OCI-LY1 (cell line): Measurements from ENCODE around the gene WBP1L.

Experiments
- H2AFZ ChIP-seq: fragments of 200-600 bp; sonication (generic), shearing (Covaris generic); 2 replicates; pipeline ENCODE4 v1.6.0; 2014; ENCODE audit warnings: antibody characterized with exemption, mild to moderate bottlenecking, low read length
- H3F3A ChIP-seq: fragments of 200-600 bp; sonication (generic), shearing (Covaris generic); 2 replicates; pipeline ENCODE4 v1.6.0; 2014; ENCODE audit warnings: mild to moderate bottlenecking, antibody characterized with exemption, low read length, moderate library complexity; ENCODE audit not compliant: insufficient read depth
- H3K27ac ChIP-seq: fragments of 200-600 bp; sonication (generic); 2 replicates; pipeline ENCODE4 v1.5.1; 2014; ENCODE audit warnings: low read length, mixed run types, mild to moderate bottlenecking, low read depth; ENCODE audit not compliant: poor library complexity, severe bottlenecking
- H3K27me3 ChIP-seq: fragments of 200-600 bp; sonication (generic); 2 replicates; pipeline ENCODE4 v1.6.0; 2014; ENCODE audit warnings: antibody characterized with exemption, mild to moderate bottlenecking, low read length, moderate library complexity; ENCODE audit not compliant: insufficient read depth
- H3K36me3 ChIP-seq: fragments of 200-600 bp; sonication (generic); 2 replicates; pipeline ENCODE4 v1.6.1; 2014; ENCODE audit warnings: mild to moderate bottlenecking, antibody characterized with exemption, low read length, moderate library complexity, mixed read lengths; ENCODE audit not compliant: insufficient read depth
- H3K4me1 ChIP-seq: fragments of 200-600 bp; sonication (generic); 2 replicates; pipeline ENCODE4 v1.5.1; 2014; ENCODE audit warnings: mild to moderate bottlenecking, low read length, moderate library complexity; ENCODE audit not compliant: insufficient read depth, severe bottlenecking
- H3K4me2 ChIP-seq: fragments of 200-600 bp; sonication (generic), shearing (Covaris generic); 2 replicates; pipeline ENCODE4 v1.6.1; 2014; ENCODE audit warnings: low read length
- H3K4me3 ChIP-seq: fragments of 200-600 bp; sonication (generic); 2 replicates; pipeline ENCODE4 v1.5.1; 2014; ENCODE audit warnings: low read length, low read depth, mild to moderate bottlenecking, mixed read lengths; ENCODE audit not compliant: poor library complexity, severe bottlenecking
- H3K79me2 ChIP-seq: fragments of 200-600 bp; shearing (Covaris generic); 2 replicates; pipeline ENCODE4 v1.6.1; 2016; ENCODE audit warnings: mixed run types, low read length, mixed read lengths; ENCODE audit not compliant: insufficient read depth
- H3K9ac ChIP-seq: fragments of 200-600 bp; sonication (generic), shearing (Covaris generic); 2 replicates; pipeline ENCODE4 v1.6.1; 2014; ENCODE audit warnings: mild to moderate bottlenecking, low read length, mixed read lengths
- H3K9me2 ChIP-seq: fragments of 200-600 bp; sonication (generic), shearing (Covaris generic); 2 replicates; pipeline ENCODE4 v1.6.1; 2014; ENCODE audit warnings: low read depth, mild to moderate bottlenecking, low read length, mixed read lengths
- H3K9me3 ChIP-seq: fragments of 200-600 bp; shearing (Covaris generic); 2 replicates; pipeline ENCODE4 v1.6.1; 2014; ENCODE audit warnings: low read length, mixed read lengths
- H4K20me1 ChIP-seq: fragments of 200-600 bp; sonication (generic), shearing (Covaris generic); 2 replicates; pipeline ENCODE4 v1.6.0; 2016; ENCODE audit warnings: mild to moderate bottlenecking, low read length; ENCODE audit not compliant: insufficient read depth
- EZH2 ChIP-seq: fragments of 200-600 bp; sonication (generic), shearing (Covaris generic); IDR thresholded peaks from 2 replicates; pipeline ENCODE4 v1.8.0; 2017; ENCODE audit warnings: borderline replicate concordance, mixed run types, mild to moderate bottlenecking, antibody characterized with exemption, low read length, moderate library complexity, mixed read lengths
- TF ChIP-seq, protein P1 (sequence below): fragments of 200-600 bp; sonication (generic), shearing (Covaris generic); IDR thresholded peaks from 2 replicates; pipeline ENCODE4 v1.5.1; 2017; ENCODE audit warnings: mild to moderate bottlenecking, antibody characterized with exemption, low read length, moderate library complexity, mixed read lengths

WBP1L gene

DNA sequence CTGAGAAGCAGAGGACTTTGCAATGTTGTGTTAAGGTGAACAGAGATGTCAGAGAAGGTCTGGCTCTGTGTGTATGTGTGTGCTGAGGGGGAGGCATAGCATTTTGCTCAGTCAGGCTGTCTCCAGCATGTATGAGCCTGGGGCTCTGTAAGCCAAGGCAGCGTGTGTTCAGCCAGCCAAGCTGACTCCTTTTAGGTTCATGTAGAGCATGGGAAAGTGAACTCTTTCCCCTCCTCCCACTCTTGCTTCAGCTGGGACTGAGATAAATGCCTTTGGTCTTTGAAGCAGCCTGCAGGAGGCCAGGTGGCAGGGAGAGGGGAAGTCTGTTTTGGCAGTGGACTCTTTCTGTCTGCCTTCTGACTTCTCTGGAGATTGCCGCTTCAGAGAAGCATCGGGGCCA lies 25.5 kb upstream of the WBP1L start:
- peaks cover 7% of the 10 kb centered on the region; the same call in 1 of the 2 replicates for H3K79me2 ChIP-seq
- H3K9ac ChIP-seq, result no peak overlapping the region; the same call in 1 of the 2 replicates
- peak overlapping the region; percentile 10 for H3K27ac ChIP-seq
- TF ChIP-seq, protein P1, sequence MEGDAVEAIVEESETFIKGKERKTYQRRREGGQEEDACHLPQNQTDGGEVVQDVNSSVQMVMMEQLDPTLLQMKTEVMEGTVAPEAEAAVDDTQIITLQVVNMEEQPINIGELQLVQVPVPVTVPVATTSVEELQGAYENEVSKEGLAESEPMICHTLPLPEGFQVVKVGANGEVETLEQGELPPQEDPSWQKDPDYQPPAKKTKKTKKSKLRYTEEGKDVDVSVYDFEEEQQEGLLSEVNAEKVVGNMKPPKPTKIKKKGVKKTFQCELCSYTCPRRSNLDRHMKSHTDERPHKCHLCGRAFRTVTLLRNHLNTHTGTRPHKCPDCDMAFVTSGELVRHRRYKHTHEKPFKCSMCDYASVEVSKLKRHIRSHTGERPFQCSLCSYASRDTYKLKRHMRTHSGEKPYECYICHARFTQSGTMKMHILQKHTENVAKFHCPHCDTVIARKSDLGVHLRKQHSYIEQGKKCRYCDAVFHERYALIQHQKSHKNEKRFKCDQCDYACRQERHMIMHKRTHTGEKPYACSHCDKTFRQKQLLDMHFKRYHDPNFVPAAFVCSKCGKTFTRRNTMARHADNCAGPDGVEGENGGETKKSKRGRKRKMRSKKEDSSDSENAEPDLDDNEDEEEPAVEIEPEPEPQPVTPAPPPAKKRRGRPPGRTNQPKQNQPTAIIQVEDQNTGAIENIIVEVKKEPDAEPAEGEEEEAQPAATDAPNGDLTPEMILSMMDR, result no peak
- TF ChIP-seq EZH2, result no peak
- H3K4me2 ChIP-seq, result peak overlapping the region; percentile 46; the same call in 1 of the 2 replicates
- no peaks in the 10 kb centered on the region for H3K9me2 ChIP-seq
- no peaks in the 10 kb centered on the region for H3K9me3 ChIP-seq
- H3K4me3 ChIP-seq, result no peak overlapping the region
- H3F3A ChIP-seq, result no peaks in the 10 kb centered on the region
- peaks cover 32% of the 10 kb centered on the region for H3K4me1 ChIP-seq
- peaks cover 23% of the 10 kb centered on the region; the same call in 1 of the 2 replicates for H3K36me3 ChIP-seq
- no peak overlapping the region for H2AFZ ChIP-seq
- H3K27me3 ChIP-seq, result no peaks in the 10 kb centered on the region
- no peaks in the 10 kb centered on the region for H4K20me1 ChIP-seq

DNA sequence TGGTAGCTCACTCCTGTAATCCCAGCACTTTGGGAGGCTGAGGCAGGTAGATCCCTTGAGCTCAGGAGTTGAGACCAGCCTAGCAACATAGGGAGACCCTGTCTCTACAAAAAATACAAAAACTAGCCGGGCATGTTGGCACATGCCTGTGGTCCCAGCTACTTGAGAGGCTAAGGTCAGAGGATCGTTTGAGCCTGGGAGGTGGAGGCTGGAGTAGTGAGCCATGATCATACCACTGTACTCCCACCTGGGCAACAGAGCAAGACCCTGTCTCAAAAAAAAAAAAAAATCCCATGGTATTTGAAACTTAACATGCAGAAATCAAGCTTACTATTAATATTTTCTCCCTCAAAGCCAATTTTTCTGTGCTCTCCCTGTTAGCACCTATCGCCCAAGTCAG lies 23.4 kb upstream of the WBP1L start:
- Histone ChIP-seq H3K9me3 (no peaks in the 10 kb centered on the region), H3K27me3 (no peaks in the 10 kb centered on the region), H3K4me1 (peaks cover 29% of the 10 kb centered on the region), H4K20me1 (no peaks in the 10 kb centered on the region), H3K79me2 (peaks cover 7% of the 10 kb centered on the region; the same call in 1 of the 2 replicates), H2AFZ (no peak overlapping the region), H3K9me2 (no peaks in the 10 kb centered on the region), H3K9ac (no peak overlapping the region), H3K4me3 (no peak overlapping the region), H3K27ac (no peak overlapping the region), H3K4me2 (no peak overlapping the region), H3F3A (no peaks in the 10 kb centered on the region), H3K36me3 (peaks cover 30% of the 10 kb centered on the region)
- no peak for TF ChIP-seq EZH2
- TF ChIP-seq, protein P1, result no peak

DNA sequence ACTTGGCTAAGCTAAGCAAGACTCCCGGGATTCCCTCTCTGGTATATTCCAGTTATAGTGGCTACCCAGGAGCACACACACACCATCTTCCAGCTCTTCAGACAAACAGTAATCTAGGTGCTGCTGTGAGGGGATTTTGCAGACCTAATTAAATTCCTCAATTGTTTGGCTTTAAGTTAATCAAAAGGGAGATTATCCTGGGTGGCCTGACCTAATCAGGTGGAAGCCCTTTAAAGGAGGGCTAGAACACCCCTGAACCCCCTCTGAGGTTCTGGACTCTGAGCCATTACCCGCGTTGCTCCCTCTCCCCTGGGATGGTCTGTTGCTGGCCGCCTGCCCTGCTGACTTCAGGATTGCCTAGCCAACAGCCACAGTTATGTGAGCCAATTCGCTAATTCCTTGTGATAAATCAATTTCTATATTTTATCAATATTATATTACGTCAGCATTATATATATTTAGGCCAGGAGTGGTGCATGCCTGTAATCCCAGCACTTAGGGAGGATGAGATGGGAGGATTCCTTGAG lies 22.9 kb upstream of the WBP1L start:
- Histone ChIP-seq H2AFZ (no peak overlapping the region), H3K27ac (no peak overlapping the region), H3K4me2 (no peak overlapping the region), H3K4me1 (peaks cover 24% of the 10 kb centered on the region), H3K9me2 (no peaks in the 10 kb centered on the region), H3K9ac (no peak overlapping the region), H3F3A (no peaks in the 10 kb centered on the region), H3K79me2 (peaks cover 4% of the 10 kb centered on the region; the same call in 1 of the 2 replicates), H3K27me3 (no peaks in the 10 kb centered on the region), H3K36me3 (peaks cover 30% of the 10 kb centered on the region), H4K20me1 (no peaks in the 10 kb centered on the region), H3K9me3 (no peaks in the 10 kb centered on the region), H3K4me3 (no peak overlapping the region)
- TF ChIP-seq EZH2, result no peak
- TF ChIP-seq, protein P1, result no peak
